ENCODE results near the gene ATP5F1A.
"Not testable (repeated sequence)": the region's sequence is repeated elsewhere in the genome, so short reads cannot be mapped to it uniquely, and the experiment has no call there.

The ATP5F1A gene

DNA sequence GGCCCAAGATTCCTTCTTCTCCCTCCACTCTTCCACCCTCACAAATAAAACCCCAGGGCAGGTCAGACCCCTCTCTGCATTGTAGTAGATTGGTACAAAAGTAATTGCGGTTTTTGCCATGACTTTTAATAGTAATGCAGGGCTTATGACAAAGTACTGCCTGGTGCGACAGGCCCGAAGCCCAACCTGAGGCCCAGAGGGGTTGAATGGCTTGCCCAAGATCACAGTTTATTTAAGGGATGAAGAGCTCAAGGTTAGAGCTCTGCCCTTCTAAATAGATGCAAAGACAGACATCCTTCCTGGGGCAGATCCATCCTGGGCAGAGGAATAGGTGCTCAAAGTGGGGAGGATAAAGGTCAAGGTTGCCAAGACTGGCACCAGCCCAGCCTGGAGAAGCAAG, 25.1 kb downstream of the ATP5F1A start:
- no peak for FAIRE-seq

DNA sequence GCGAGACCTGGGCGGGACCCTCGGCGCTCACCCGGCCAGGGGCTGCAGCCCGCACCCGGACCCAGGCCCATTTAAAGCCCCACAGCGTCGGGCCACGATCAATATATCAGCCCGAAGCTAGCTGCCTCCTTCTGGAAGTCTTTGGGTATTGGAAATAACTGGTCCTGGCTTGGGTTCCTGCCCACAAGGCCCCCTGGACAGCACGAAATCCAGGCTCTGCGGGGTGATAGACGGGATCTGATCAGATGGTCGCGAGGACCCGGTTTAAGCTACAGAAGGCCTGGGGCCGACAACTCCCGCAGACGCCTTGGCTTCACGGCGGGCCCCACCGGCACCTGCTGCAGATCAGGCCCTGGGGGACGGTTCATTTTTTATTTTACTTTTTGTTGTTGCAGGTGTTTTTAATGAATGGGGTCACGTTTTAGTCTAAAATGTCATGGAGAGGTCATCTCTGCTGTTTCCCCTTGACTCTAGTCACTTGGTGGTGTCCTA, 25.7 kb downstream of the ATP5F1A start:
- no peak for FAIRE-seq

DNA sequence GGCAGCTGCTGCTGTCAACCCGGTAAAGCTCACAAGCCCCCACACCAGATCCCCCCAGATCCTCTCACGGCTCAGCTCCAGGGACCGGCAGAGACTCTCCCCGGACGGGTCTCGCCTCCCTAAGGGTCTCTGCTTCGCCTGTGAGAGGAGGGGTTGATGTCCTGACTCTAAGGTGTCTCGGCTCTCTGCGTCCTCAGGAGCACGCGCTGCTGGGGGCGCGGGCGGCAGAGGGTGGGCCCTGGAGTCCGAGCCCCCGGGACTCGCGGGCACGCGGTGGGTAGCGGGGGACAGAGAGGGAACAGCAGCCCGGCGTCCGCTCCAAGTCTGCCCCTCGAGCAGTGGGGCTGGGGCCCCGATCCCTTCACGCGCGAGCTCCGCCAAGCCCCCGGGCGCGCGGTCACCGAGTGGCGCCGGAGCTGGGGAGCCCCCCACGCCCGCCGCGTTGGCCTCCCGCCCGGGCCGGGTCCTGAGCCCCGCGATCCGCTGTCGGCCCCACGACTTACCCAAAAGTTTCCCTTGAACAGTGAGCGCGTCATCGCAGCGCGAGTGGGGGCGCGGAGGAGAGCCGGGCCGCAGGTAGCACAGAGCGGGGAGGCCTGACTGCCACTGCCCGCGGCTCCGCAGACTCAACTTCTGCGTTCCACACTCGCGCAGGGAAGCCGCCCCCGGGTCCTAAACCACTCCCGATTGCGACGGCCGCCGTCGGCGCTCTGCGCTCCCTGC, 26.3 kb downstream of the ATP5F1A start, which contains the start of gene PSTPIP2:
Gene PSTPIP2 (minus strand): TSS at position 608 of the 723 bp plus-strand sequence. CDS start 72 bp downstream, at position 536.
- no peak for FAIRE-seq

DNA sequence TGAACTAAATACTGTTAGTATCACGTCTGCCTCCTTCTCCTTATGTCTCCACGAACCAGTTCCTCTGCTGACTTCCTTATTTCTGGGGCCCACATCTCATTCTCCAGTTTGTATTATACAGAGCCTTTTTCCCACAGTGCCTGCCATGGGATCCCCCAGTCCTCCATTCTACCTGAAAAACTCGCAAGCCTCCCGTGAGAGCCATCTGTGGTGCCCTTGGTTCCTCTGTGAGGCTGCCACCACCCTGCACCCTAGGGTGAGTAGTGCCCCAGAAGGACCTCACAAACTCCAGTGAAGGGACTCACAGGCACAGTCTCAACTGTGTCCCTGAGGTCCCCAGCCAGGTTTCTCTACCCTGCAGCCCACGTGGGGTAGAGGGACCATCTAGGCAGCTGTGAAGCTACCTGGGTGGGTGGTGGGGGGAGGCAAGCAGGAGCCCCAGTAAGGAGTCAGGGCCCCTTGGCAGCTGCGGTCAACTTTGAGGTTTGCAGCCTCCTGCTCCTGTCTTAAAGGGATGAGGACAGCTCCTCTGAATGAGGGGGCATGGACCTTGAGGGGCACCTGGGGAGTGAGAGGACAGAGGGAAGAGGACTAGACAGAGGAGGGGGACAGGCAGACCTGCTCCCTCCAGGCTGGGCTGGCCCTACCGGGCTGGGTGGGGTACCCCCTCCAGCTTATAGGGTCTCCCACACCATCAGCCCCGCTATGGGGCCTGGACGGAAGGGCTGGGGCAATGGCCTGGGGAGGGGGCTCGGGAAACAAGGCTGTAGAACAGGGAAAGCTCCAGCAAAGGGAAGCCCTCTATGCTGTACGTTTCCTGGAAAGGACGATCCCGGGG, 27.1 kb downstream of the ATP5F1A start:
- no peak for FAIRE-seq

DNA sequence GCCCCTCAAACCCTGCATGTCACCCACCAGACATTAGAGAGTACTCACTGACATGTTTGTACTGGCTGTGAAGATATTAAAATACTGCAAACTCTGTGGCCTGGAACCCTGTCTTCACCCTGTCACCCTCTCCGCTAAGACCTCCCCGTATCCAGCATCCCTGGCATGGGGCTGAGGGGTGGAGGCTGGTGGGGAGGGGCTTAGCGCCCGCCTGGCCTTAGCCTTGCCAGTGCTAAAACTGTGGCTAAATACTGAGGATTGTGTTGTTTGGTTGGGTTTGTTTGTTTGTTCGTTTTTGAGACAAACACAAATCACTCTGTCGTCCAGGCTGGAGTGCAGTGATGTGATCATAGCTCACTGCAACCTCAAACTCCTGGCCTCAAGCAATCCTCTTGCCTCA, 27.9 kb downstream of the ATP5F1A start:
- no peak for FAIRE-seq

DNA sequence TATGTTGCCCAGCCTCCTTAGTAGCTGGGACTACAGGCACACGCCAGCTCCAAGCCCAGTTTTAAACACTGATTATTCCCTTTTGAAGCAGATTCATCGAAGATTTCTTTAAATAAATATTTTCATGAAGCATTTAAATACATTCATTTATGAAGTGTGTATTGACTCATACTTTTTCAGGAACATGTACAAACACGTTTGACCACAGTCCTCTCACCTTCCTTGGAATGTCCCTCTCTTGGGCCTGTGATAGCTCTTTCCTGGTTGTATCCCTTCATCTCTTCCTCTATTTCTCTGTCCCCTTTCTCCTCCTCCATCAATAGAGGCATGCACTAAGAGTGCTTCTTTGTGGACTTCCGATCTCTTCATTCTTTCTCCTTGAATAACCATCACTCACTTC, 28.6 kb downstream of the ATP5F1A start:
- FAIRE-seq = no peak

DNA sequence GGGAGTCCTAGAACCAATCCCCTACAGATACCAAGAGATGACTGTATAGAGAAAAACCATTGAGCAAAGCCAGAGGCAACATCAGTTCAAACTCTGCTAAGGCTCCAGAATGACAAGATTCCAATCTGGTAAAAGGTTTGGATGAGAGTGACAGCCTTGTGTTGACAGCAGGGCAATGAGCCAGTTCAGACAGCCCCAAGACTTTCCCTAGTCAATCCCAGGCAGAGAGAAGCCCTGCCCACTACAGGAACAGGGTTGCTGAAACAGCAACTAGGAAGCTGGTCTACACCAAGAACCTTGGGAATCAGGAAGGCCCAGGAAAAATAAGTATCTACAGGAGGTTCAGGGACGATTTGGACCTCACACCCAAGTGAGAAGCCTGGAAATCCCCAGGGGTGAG, 29.3 kb downstream of the ATP5F1A start:
- FAIRE-seq = no peak

DNA sequence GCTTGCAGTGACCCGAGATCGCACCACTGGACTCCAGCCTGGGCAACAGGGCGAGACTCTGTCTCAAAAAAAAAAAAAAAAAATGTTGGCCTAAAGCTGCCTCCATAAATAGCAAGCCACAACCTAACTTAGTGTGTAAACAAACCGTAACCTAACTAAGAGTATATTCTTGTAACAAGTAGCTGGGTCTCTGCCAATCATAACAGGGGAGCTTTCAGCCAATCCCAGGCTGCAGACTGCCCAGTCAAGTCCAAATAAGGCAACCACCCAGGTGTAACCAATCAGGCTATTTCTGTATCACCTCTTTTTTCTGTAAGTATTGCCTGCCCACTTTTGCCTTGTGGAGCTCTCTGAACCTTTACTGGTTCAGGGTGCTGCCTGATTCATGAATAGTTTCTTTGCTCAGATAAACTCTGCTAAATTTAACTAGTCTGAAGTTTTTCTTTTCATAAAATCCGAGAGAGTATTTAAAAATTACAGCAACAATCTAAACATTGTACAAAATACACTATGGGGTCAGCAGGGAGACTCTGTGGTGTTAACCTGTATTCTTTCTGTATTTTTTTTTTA, 30.6 kb downstream of the ATP5F1A start:
- FAIRE-seq = no peak

DNA sequence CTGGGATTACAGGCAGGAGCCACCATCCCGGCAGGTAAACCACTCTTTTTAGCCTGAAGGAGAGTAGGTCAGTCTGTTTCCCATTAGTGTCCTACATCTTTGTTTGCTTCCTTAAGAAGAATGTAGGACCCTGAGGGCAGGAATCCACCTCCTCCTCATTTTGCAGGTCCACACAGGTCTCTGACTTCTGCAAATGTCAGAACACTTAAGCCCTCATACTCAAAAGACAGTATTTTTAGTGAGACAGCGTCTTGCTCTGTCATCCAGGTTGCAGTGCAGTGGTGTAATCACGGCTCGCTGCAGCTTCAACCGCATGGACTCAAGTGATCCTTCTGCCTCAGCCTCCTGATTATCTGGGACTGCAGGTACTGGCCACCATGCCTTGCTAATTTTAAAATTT, 35.3 kb downstream of the ATP5F1A start:
- no peak for FAIRE-seq

DNA sequence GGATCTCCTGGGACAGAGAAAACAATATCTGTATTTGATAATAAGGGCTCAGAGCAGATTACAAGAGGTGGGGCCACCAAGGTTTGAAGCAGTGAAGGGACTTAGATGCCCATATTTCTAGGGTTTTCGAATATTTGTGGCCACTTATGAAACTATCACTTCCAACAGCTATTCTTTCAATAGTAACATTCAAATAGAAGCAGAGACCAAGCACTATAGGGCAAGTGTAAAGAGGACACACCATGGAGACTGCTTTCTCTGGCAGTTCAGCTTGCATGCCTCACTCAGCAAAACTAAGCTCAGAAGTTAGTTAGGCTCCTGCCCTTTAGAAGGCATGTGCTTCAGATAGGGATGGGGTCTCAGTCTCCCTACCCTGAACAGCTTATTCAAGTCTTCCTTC, 36.3 kb downstream of the ATP5F1A start:
- FAIRE-seq = no peak

DNA sequence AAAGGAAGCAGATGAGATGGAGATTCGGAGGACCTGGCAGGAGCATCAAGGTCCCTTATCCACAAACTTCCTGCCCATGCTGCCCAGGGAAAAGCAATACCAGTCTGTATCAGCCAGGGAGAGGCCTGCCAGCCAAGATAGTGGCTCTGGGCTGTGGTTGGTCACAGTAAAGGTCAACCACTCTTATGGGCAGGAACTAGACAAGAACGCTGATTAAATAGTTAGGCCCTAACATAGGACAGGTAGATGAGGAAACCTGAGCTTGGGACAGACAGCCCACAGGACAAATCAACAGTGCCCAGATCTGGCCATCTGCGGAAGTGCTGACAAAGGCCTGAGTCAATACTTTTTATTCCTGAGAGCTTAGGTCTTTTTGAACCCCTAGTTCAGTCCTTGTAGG, 36.7 kb downstream of the ATP5F1A start:
- FAIRE-seq = no peak

DNA sequence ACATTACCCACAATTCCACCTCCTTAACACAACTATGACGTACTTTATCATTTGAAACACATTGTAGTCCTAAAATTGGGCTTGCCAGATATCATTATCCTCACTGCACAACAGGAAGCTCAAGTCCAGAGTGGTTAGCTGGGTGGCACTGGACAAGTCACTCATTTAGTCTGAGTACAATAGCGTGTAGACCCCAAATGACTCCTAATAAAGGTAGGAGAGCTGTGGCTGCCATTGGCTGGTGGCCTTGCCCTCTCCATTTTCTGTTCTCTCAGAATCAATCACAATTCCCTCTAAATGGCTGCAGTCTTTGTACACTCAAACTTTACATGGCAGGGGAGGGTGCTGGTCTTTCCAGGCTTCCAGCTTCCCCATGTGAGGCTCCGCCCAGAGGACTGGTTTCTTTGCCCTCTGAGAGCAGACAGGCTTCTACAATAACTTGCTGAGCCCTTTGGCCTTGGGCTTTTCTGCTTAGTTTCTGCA, 37.7 kb downstream of the ATP5F1A start:
- no peak for FAIRE-seq

DNA sequence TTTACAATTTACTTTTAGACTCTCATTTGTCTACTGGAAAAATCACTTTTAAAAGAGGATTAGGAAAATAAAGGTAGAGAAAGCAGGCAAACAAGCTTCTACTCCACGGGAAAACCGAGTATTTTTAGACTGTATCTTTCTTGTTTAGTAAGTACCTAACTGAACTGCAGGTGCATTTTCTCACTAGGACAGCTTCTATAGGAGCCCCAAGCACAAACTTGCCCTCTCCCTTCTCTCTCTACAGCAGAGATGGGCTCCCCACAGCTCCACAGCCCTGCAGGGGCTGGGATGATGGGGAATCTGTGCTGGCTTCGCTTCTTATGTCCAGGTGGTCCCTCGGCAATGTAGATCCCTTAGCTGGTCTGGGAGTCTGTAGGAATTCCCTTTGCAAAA, 42.3 kb downstream of the ATP5F1A start:
- FAIRE-seq = no peak

DNA sequence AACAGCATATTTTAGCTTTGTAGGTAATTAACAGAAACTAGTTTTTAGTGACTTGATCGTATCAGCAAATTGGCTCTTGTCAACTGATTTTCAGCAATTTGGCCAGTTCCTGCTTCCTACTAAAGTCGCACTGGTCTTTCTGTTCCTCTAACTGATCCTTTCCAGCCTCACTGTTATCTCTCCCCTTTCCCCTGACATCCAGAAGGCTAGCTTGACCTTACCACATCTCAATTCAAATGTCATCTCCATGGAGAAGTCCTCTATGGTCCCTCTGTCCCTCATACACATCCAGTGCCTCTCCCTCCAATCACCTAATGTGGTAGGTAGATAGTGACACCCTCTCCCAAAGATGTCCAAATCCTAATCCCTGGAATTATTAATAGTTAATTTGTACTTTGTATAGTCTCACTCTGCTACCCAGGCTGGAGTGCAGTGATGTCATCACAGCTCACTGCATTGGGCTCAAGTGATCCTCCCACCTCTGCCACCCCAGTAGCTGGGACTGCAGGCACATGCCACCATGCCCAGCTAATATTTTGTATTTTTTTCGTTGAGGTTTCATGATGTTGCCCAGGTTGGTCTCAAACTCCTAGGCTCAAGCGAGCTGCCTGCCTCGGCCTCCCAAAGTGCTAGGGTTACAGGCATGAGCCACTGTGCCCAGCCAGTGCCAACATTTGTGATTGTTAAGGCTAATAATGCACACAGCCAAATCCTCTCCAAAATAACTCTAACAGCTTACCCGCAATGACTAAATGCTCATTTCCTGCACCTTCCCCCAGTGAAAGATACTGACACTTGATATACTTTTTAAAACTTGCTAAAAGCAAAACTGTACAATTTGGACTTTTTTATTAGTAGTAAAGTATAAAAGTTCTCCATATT, 42.9 kb downstream of the ATP5F1A start:
- FAIRE-seq = no peak

DNA sequence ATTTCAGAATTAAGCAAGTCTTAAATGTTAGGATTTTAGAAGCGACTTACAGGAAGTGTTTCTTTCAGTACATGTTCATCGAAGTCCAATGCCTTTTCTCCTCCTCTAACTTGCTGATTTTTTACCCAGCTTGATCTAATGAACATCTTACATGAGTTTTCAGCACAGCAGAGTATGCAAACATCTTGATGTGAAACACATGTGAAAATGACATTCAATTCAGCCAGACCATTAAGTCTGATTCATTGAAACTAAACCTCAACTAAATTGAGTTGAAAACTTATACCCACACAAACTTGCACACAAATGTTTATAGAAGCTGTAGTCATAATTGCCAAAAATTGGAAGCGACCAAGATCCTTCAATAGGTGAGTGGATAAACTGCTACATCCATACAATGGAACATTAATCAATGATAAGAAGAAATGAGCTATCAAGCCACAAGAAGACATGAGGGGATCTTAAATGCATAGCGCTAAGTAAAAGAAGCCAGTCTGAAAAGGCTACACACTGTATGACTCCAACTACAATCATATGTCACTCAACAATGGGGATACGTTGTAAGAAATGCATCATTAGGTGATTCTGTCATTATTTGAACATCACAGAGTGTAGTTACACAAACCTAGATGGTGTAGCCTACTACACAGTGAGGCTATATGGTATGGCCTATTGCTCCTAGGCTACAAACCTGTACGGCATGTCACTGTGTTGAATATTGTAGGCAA, 44.6 kb downstream of the ATP5F1A start:
- FAIRE-seq = no peak

DNA sequence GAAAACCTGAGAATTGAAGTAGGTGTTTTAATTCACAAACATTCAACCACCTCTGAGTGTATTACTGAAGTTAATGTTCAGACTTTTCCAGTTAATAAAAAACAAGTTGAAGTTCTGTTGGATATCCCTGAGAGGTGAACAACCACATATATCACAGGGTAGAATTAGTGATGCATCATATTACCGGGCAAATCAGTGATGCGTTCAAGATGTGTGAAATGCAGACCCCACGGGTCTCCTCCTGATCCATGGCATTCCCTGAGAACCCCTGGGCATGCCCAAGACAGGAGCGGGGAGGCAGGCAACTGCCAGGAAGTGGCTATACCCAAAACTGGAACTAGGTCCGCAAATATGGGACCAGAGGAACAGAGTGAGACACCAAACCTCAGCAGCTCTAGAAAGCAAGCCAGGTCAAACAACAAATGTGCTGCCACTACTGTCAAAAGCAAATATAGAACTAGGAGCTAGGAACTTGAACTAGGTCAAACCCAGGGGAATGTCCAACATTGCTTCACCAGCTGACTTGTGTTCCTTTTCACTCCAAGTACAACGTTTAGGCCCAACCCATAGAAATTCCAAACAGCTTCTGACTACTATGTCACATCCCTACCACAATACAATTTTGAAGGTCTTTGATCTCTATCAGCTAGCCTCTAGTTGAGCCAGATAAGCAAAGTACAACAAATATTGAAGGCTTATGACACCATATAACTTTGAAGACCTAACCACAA, 46.2 kb downstream of the ATP5F1A start:
- no peak for FAIRE-seq

DNA sequence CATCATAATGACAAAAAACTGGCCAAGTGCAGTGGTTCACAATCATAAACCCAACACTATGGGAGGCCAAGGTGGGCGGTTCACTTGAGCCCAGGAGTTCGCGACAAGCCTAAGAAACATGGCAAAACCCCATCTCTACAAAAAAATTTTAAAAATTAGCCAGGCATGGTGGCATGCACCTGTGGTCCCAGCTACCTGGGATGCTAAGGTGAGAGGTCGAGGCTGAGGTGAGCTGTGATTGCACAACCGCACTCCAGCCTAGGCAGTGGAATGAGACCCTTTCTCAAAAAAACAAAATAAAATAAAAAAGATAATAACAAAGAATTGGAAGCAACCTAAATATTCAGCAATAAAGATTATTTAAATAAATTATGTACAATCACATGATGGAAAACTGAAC, 47.8 kb downstream of the ATP5F1A start:
- no peak for FAIRE-seq

DNA sequence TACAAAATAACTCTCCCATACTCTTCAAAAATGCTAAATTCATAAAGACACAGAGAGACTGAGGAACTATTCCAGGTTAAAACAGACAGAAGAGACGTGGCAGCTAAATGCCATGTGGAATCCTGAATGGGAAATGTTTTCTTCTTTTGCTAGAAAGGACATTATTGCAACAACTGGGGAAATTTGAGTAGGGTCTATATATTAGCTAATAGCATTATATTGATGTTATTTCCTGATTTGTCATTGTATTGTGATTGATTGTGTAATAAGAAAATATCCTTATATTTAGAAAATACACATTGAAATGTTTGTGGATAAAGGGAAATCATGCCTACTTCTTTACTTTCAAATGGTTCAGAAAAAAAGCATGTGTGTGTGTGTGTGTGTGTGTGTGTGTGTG, 49.5 kb downstream of the ATP5F1A start:
- FAIRE-seq = no peak

DNA sequence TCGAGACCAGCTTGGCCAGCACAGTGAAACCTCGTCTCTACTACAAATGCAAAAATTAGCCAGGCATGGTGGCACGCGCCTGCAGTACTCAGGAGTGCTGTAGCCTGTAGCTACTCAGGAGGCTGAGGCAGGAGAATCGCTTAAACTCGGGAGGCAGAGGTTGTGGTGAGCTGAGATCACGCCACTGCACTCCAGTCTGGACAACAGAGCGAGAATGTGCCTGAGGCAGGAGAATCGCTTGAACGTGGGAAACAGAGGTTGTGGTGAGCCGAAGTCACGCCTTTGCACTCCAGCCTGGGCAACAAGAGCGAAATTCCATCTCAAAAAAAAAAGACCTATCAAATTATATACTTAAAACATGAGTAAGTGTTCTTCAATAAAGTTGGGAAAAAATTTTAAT, 50.7 kb downstream of the ATP5F1A start:
- not testable (repeated sequence) for FAIRE-seq

DNA sequence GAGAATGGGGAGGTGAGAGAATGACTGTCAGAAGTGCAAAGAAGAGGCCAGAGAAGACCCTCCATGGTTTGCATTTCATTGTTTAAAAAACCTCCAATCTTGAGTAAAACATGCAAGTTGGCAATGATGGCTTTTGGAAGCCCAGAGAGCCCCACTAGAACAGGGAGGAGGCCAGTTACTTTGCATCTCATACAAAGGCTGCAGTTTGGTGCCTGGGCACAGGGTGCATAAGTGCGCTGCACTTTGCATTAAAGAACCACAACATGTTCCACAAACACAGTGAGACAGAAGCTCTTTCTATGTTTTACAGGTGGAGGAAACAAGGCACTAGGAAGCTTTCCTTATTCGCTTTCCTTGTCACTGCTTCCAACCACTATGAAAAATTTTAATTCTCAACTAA, 51.4 kb downstream of the ATP5F1A start:
- FAIRE-seq = no peak

DNA sequence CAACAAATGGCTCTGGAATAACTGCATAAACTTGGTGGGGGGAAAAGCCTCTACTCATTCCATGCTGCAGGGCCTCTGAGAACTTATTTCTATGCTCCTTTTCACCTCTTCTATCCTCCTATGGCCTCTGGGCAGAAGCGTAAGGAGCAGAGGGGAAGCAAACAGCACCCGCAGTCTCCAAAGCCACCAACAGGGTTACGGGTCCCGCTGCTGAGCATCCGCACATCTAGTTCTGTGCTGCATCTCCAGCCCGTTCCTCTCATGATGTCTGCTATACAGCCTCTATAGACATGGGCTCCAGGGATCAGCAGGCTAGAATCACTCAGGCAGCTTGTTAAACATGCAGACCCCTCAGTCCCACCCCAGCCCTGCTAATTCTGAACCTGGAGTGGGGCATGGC, 52.0 kb downstream of the ATP5F1A start:
- no peak for FAIRE-seq
